Left ventricle myocardium superior (tissue), 1 donor: ENCODE measurements around the gene ALKBH4. TPM values are rescaled to one million over a fixed set of nuclear protein-coding genes. Genes with fewer than 3 reads are reported as not detected.
"Not testable (repeated sequence)": the region's sequence is repeated elsewhere in the genome, so short reads cannot be mapped to it uniquely, and the experiment has no call there.

ENCODE experiments used
- ATAC-seq: fragments of 200-7000 bp; cut with Tn5 transposase; one replicate; pipeline ENCODE4 v1.9.1; 2020; ENCODE audit warnings: mild to moderate bottlenecking, moderate library complexity
- DNase-seq: peaks from one replicate; pipeline ENCODE4 v3.0.0-alpha.2; 2020
- intact Hi-C: fragments of 100-400 bp; cut with micrococcal nuclease; formaldehyde crosslinking; loops from one replicate; pipeline ENCODE4 v1.11.0; 2022
- long read RNA-seq: library from polyadenylated mRNA; unstranded; transcript quantifications from one replicate; pipeline ENCODE4 v2.0.0, GENCODE V29; 2021
- total RNA-seq: library from RNA; stranded (reverse); fragmentation: NEBNext Ultra II Directional; extraction: Animal tissue kit (Norgen Biotek cat#: 25700); gene quantifications from one replicate; pipeline ENCODE4 v1.2.1, GENCODE V29; 2021
- donor health status: DM: no; HTN: yes; CAD: no; lungs with severe emphysema.

Gene ALKBH4, protein sequence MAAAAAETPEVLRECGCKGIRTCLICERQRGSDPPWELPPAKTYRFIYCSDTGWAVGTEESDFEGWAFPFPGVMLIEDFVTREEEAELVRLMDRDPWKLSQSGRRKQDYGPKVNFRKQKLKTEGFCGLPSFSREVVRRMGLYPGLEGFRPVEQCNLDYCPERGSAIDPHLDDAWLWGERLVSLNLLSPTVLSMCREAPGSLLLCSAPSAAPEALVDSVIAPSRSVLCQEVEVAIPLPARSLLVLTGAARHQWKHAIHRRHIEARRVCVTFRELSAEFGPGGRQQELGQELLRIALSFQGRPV
- 4.5 TPM for total RNA-seq
- long read RNA-seq, transcript ALKBH4-201 (3 exons, 2,105 nt): major isoform, 21 of 28 reads
- long read RNA-seq, partial matches to known transcripts: 1 of 28 reads
- long read RNA-seq, other reads (novel, unspliced or antisense): 3 of 28 reads

DNA sequence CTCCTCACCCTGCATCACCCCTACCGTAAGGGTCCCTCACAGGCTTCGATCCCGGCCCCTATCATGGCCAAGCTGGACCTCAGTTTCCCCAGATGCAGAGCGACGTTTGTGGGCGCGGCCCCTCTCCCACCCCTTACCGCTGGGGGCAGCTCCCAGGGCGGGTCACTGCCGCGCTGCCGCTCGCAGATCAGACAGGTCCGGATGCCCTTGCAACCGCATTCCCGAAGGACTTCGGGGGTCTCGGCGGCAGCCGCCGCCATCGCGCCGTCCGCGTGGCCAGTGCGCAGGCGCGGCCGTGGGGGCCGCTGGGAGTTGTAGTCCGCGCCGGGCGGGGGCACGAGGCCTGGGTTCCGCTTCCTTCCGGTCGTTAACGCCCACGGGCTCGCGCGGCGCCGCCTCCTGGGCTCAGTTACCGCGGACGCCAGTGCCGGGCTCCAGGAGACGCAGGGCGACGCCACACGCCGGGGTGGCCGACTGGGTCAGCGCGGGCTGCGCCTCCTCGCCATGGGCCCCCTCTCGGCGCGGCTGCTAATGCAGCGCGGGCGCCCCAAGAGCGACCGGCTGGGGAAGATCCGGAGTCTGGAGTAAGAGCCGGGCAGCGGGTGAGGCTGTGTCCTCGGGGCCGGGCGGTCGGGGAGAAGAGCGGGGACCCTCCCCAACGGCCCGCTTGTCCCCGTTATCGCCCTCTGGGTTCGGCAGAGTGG, at the start of gene ALKBH4, which contains the start of gene LRWD1:
Gene ALKBH4 (minus strand): TSS at position 287 of the 704 bp plus-strand sequence. CDS start 27 bp downstream, at position 260.
Gene LRWD1 (plus strand): TSS at position 408 of the 704 bp plus-strand sequence. CDS start 97 bp downstream, at position 505.
- DNase-seq (peak; percentile 98), ATAC-seq (peak; percentile 97)
- intact Hi-C loops: no loop called here

DNA sequence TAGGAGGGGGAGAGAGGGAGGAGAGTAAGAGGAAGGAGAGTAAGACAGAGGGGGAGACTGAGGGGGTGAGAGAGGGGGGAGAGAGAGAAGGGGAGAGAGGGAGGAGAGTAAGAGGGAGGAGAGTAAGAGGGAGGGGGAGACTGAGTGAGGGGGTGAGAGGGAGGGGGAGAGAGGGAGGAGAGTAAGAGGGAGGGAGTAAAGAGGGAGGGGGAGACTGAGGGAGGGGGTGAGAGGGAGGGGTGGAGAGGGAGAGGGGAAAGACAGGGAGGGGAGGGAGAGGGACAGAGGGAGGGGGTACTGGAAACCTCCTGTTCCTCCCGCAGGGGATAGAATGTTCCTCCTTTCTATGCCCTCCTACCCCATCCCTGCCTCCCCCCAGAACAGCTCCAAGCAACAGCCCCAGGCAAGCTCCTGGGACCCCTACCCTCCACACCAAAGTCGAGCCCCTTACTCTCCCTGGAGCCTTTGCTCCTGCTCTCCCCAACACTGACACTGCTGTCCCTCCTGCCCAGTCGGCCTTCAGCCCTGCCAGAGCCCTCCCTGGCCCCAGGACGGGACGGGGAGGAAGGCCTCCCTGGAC, 48.1 kb upstream of the ALKBH4 start:
- intact Hi-C loops: not testable (repeated sequence)

DNA sequence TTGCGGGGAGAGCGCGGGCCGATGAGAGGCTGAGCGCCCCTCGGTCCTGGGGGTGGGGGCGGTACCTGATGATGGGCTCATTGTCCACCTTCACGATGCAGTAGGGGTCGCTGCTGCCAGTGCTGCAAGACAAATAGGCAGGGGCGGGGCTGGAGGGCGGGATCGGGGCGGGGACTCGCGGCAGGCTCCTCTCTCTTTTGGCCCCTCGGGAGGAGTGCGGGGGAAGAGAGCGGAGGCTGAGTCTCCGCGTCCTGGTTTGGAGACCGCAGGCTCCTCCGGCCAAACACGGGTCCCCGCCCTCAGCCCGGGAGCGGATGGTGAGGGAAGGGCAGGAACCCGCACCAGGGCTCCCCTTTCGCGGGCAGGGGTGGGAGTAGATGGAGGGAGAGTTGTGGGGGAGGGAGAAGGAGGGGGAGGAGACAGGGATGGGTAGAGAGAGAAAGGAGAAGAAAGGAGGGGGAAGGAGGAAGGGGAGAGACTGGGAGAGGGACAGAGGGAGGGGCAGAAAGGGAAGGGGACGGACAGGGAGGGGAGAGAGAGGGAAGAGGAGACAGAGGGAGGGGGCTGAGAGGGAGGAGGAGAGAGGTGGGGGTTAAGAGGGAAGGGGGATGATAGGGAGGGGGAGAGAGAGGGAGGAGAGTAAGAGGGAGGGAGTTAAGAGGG, 47.3 kb upstream of the ALKBH4 start:
- DNase-seq, intact Hi-C loops: not testable (repeated sequence)
- ATAC-seq: peak; percentile 77

More for the DNA sequence above, 48.1 kb upstream of the ALKBH4 start:
- ATAC-seq (peak; percentile 11), DNase-seq (peak; percentile 46)

DNA sequence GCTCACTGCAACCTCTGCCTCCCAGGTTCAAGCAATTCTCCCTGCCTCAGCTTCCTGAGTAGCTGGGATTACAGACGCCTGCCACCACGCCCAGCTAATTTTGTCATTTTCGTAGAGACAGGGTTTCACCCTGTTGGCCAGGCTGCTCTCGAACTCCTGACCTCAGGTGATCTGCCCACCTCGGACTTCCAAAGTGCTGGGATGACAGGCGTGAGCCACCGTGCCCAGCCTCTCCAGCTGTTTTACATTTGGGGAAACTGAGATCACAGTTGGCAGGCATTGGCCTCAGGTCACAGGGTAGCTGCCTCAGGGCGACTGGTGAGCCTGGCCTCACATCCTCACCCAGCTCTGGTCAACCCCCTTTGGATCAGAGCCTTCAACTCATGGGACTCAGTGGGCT, 45.9 kb upstream of the ALKBH4 start:
- ATAC-seq, intact Hi-C loops: not testable (repeated sequence)
- peak; percentile 18 for DNase-seq

DNA sequence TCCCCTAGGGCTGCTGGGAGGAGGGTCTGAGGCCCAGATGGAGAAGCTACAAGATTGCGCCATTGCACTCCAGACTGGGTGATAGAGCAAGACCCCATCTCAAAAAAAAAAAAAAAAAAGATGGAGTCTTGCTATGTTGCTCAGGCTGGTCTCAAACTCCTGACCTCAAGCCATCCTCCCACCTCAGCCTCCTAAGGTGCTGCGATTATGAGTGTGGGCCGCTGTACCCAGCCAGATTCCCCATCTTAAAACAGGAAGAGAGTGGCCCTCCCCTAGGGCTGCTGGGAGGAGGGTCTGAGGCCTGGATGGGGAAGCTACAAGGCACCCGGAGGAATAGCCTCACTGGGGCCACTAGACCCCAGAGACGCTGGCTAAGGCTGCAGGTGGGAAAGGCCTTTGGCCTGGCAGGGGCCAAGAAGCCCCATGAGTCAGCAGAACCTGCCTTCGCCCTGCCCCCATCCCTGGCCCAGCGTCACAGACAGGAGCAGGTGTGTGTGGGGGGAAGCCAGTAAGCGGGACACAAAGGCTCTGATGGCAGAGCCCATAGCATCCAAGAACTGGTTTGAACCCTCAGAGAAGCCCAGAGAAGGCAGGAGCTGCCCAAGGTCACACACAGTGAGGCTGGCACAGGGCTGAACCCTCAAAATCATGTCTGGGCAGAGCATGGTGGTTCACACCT, 42.9 kb upstream of the ALKBH4 start:
- intact Hi-C loops, ATAC-seq: not testable (repeated sequence)
- DNase-seq: peak; percentile 24

DNA sequence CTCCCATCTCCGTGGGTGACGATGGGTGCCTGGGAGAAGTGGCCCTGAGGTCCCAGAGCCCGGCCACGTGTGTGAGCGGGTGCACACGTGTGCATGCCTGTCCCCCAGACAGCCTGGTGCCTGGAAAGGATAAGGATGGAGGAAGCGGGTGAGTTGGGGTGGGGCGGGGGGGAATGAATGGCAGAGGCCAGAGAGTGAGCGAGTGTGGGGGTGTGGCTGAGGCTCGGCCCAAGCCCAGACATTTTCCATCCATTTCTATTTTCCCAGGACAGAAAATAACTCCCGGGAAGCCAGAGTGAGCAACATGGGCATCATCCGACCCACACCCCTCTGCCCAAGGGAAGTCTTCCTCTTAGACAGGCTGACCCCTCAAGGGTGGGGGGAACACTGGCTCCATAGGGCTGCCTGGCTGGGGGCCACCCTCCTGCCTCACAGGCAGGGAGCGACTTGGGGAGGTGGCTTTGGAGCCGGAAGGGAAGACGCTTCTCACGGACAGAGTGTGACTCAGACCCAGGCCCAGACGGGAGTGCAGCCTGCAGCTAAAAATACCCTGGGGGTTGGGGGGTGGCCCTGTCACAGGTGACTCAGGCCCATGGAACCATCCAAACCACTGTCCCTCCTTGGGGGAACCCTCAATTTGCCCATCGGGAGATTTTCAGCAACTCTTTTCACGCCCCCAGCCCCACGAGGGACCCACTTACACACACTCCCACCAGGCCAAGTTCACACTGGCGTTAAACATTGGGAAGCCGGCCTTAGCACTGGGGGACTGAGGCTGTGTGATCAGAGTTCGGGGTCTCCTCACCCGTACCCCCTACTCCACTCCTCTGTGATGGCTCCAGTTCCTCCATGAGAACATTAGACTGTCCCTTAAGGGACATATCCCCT, 40.9 kb upstream of the ALKBH4 start:
- intact Hi-C loops: not testable (repeated sequence)
- ATAC-seq: peak; percentile 25
- DNase-seq: peak; percentile 19

DNA sequence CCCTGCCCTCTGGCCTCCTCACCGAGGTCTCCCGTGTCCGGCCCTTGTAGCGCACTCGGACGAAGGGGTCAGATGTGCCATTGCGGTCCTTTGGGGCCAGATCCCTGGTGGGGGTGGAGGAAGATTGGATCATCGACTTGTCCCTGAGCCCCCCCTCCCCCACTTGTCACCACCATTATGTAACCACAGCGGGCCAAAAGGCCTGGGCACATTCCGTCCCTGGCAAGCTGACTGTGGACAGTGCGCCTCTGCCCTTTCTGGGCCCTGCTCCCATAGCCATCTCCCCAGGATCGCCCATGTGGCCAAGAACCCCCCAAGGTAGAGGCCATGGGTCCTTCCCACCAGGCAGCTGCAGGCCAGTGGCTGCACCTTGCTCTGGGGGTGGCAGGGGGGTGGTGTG, 38.5 kb upstream of the ALKBH4 start:
- DNase-seq, intact Hi-C loops, ATAC-seq: not testable (repeated sequence)

DNA sequence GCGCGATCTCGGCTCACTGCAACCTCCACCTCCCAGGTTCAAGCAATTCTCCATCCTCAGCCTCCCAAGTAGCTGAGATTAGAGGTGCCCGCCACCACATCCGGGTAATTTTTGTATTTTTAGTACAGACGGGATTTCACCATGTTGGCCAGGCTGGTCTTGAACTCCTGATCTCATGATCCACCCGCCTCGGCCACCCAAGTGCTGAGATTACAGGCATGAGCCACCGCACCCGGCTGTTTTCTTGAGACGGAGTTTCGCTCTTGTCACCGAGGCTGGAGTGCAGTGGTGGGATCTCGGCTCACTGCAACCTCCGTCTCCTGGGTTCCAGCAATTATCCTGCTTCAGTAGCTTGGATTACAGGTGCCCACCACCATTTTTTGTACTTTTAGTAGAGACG, 33.7 kb upstream of the ALKBH4 start:
- intact Hi-C loops, ATAC-seq: not testable (repeated sequence)
- DNase-seq: peak; percentile 29

DNA sequence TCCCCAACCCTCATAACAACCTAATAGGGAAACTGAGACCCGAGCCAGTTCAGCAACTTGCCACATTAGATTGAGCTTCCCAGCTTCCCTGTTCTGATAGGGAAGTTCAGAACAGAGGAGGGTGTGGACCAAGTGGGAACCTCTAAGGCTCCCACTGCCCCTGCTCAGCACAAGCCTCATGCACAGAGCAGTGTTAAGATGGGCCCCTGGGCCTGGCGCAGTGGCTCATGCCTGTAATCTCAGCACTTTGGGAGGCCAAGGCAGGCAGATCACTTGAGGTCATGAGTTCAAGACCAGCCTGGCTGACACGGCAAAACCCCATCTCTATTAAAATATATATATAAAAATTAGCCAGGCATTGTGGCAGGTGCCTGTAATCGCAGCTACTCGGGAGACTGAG, 32.6 kb upstream of the ALKBH4 start:
- DNase-seq: peak; percentile 31
- ATAC-seq, intact Hi-C loops: not testable (repeated sequence)

DNA sequence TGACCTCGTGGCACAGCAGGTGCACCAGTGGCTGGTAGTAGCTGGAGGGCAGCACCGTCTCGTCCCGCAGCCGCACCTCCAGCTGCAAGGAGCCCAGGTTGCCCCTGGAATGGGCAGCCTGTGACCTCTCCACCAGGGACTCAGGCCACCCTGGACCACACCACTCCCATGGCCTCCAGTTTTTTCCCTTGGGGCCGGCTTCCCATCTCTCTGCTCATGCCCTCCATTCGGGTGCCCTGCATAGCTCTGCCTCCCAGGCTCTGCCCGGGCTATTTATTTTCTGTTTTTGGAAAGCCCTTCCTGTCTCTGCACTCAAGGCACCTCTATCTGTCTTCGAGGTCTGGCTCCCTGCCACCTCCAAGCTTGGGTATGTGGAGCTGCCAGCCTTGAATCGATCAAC, 32.2 kb upstream of the ALKBH4 start:
- ATAC-seq, intact Hi-C loops: not testable (repeated sequence)
- DNase-seq: peak; percentile 17

DNA sequence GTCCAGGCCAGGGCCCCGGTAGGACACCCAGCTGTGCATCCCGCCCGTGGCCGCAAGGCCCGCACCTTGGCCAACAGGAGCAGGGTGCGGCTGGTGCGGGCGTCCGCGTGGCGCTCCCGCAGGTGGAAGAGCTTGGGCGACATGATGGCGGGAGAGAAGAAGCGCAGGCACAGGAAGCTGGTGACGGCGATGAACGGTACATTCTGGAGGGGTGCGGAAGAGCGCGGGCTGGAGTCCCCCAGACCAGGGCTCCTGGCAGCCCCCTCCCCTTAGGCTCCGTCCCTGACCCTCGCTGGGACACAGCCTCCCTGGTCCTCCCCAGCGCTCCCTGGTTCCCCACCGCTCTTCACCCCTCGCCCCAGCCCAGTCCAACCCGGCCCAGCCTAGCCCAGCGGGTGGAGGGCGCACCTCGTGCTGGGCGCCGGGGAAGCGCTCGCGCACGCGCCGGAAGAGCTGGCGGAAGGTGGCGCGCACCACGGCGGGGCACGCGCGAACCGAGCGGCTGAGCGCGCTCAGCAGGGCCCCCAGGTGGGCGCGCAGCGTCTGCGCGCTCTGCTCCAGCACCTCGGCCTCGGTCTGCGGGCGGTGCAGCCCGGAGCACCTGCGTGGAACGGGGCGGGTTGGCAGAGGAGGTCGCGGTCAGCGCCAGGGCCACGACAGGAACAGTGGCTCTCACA, 29.9 kb upstream of the ALKBH4 start:
- DNase-seq, intact Hi-C loops: not testable (repeated sequence)
- peak; percentile 61 for ATAC-seq

DNA sequence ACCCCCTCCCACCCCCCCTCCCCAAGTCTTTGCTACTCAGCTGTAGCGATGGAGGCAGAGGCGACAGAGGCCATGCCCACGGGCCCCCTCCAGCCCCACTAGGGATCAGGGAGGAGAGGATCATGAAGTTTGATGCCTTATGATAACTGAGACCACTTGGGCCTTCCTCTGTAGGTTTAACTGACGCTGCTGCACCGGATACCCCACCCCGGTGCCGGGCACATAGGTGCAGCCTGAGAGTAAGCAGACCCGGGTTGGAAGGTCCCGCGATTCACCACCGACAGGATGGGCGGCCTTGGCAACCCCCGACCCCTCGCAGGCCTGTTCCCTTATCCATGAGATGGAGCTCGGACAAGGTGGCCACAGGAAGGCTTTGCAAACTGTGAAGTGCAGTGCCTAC, 29.4 kb upstream of the ALKBH4 start:
- ATAC-seq, intact Hi-C loops: not testable (repeated sequence)
- DNase-seq: peak; percentile 32

DNA sequence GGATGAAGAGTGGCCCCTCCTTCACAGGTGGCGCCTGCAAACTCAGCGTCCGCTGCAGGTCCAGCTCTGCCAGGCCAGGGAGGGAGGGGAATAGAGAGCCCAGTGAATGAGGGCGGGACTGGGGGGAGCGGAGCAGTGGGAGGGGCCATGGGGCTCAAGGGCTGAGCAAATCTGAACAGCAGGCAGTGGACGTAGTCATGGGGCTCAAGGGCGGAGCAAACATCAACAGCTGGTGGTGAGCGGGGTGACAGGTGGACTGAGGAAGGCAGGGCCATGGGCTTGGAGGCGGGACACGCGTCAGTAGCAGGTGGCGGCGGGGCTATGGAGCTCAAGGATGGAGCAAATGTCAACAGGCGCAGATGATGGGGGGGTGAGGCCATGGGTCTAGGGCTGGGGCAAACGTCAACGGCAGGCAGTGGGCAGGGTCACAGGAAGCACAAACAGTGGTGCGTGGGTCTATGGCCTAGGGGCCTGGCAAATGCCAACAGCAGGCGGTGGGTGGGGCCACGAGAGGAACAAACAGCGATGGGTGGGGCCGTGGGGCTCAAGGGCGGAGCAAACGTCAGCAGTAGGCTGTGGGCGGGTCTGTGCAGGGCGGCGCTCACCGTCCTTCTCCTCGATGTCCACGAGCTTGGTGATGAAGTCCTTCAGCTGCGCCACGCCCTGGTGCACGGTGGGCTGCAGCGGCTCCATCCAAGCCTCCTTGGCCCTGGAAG, 28.7 kb upstream of the ALKBH4 start:
- peak; percentile 30 for DNase-seq
- intact Hi-C loops: not testable (repeated sequence)
- peak; percentile 81 for ATAC-seq

DNA sequence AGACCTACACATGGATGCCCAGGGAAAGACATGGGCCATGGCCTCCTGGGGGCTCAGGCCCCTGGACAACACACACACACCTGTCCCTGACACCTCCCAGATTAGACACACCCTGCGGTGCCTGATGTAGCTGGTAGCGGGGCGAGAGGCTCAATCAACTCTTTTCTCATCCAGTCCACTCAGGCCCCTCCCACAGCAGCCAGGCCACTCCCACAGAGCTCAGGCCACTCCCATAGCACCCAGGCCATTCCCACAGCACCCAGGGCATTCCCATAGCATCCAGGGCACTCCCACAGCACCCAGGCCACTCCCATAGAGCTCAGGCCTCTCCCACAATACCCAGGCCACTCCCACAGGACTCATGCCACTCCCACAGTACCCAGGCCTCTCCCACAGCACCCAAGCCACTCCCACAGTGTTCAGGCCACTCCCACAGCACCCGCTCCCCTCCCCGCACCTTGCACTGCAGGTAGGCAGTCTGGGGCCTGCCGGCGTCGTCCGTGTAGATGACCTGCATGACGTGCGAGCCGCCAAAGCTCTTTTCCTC, 25.9 kb upstream of the ALKBH4 start:
- intact Hi-C loops: not testable (repeated sequence)
- ATAC-seq: peak; percentile 26
- peak; percentile 42 for DNase-seq

DNA sequence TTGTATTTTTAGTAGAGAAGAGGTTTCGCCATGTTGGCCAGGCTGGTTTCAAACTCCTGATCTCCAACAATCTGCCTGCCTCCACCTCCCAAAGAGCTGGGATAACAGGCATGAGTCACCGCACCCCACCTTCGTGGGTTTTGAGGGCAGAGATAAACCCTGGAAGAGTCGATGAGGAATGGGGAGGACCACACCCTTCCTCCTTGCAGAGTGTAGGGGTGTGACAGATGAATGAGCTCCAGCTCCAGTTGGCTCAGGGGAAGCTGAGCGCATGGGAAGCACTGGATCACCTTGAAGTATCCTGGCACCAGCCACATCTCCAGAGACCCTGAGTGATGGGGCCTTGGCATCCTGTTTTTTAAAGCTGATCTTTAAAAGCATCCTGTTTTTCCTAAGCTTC, 19.7 kb upstream of the ALKBH4 start:
- DNase-seq, intact Hi-C loops, ATAC-seq: not testable (repeated sequence)

DNA sequence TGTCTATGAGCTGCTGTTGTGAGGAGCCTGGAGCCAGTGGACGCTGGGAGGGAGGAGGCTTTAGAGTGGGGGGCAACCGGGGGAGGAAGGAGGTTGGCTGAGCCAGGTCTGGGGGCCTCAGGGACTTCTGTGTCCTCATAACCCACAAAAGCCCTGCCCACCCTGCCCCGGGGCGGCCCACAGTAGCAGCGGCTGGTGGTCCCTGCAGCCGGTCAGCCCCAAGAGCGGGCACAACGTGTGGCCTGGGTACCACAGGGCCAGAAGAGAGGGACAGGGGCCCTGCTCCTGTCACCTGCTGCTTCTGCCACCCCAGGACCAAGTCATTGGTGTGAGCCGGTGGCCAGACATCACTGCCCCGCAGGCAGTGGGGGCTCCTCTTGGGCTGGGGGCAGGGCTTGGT, 17.3 kb upstream of the ALKBH4 start:
- peak; percentile 11 for DNase-seq
- ATAC-seq, intact Hi-C loops: not testable (repeated sequence)
